Measurements from ENCODE around the gene MEX3A. TPM values are rescaled to one million over a fixed set of nuclear protein-coding genes. Genes with fewer than 3 reads are reported as not detected.

Gene MEX3A
- total RNA-seq (ENCODE audit: low replicate concordance): 31.0 and 61.9 TPM in 2 replicates
- long read RNA-seq, partial matches to known transcripts: 0 of 1 reads
- long read RNA-seq, other reads (novel, unspliced or antisense): 1 of 1 reads

GRCh38 chr1:156082309-156083091 is at the start of gene MEX3A:
Gene MEX3A, minus strand, starts transcription at chr1:156082465. Its CDS starts 467 bp downstream, at chr1:156081998.
- H3K36me3 Mint-ChIP-seq: peaks cover 19% of the 10 kb centered on the region
- peak within 1 kb of the TSS; percentile 93 for H3K27ac Mint-ChIP-seq
- peak within 1 kb of the TSS; percentile 99 for H3K4me3 Mint-ChIP-seq
- peaks cover 60% of the 10 kb centered on the region for H3K4me1 Mint-ChIP-seq (ENCODE audit: unreplicated experiment)
- DNase-seq (ENCODE audit: extremely low spot score, unreplicated experiment): peak; percentile 95
- H3K27me3 Mint-ChIP-seq: no peaks in the 10 kb centered on the region
- no peak for TF ChIP-seq CTCF (conservative IDR thresholded peaks at IDR 0.05)
- H3K9me3 Mint-ChIP-seq: no peaks in the 10 kb centered on the region

GRCh38 chr1:156130578-156130942 is 48.3 kb upstream of the MEX3A start:
- peak overlapping the region; percentile 98 for H3K27ac Mint-ChIP-seq
- H3K27me3 Mint-ChIP-seq: no peaks in the 10 kb centered on the region
- no peaks in the 10 kb centered on the region for H3K9me3 Mint-ChIP-seq
- TF ChIP-seq CTCF (conservative IDR thresholded peaks at IDR 0.05): peak; percentile 37
- no peaks in the 10 kb centered on the region for H3K36me3 Mint-ChIP-seq
- DNase-seq (ENCODE audit: extremely low spot score, unreplicated experiment): no peak
- peaks cover 26% of the 10 kb centered on the region for H3K4me1 Mint-ChIP-seq (ENCODE audit: unreplicated experiment)
- H3K4me3 Mint-ChIP-seq: no peak overlapping the region

GRCh38 chr1:156129687-156130577 is 47.7 kb upstream of the MEX3A start:
- Mint-ChIP-seq H3K27ac (peak overlapping the region; percentile 98), H3K27me3 (no peaks in the 10 kb centered on the region), H3K36me3 (no peaks in the 10 kb centered on the region), H3K4me1 (ENCODE audit: unreplicated experiment) (peaks cover 30% of the 10 kb centered on the region), H3K4me3 (peak overlapping the region; percentile 42), H3K9me3 (no peaks in the 10 kb centered on the region)
- peak; percentile 92 for DNase-seq (ENCODE audit: extremely low spot score, unreplicated experiment)
- peak; percentile 97 for TF ChIP-seq CTCF (conservative IDR thresholded peaks at IDR 0.05)

- TF ChIP-seq CTCF (conservative IDR thresholded peaks at IDR 0.05): no peak
- Mint-ChIP-seq H3K27me3 (no peaks in the 10 kb centered on the region), H3K4me3 (peak overlapping the region; percentile 42), H3K27ac (peak overlapping the region; percentile 98), H3K9me3 (no peaks in the 10 kb centered on the region), H3K4me1 (ENCODE audit: unreplicated experiment) (peaks cover 34% of the 10 kb centered on the region), H3K36me3 (no peaks in the 10 kb centered on the region)
- DNase-seq (ENCODE audit: extremely low spot score, unreplicated experiment): no peak
These were observed 46.7 kb upstream of the MEX3A start for GRCh38 chr1:156128654-156129597.

- H3K4me1 Mint-ChIP-seq (ENCODE audit: unreplicated experiment): peaks cover 41% of the 10 kb centered on the region
- peak overlapping the region; percentile 98 for H3K27ac Mint-ChIP-seq
These were observed 46.0 kb upstream of the MEX3A start for GRCh38 chr1:156128308-156128653.

More at GRCh38 chr1:156128308-156128653, 46.0 kb upstream of the MEX3A start:
- peak overlapping the region; percentile 42 for H3K4me3 Mint-ChIP-seq
- DNase-seq (ENCODE audit: extremely low spot score, unreplicated experiment): no peak
- H3K27me3 Mint-ChIP-seq: no peaks in the 10 kb centered on the region
- no peak for TF ChIP-seq CTCF (conservative IDR thresholded peaks at IDR 0.05)
- no peaks in the 10 kb centered on the region for H3K9me3 Mint-ChIP-seq
- H3K36me3 Mint-ChIP-seq: no peaks in the 10 kb centered on the region

Measured in type B pancreatic cell (in vitro differentiated cells).